GM12891 (cell line): ENCODE measurements around the gene SLC25A52.

ENCODE experiments used
- POLR2AphosphoS5 ChIP-seq: IDR thresholded peaks from 2 replicates; pipeline ENCODE4 v1.6.1; 2011; ENCODE audit warnings: low read depth, low read length, control low read depth
- TAF1 ChIP-seq: IDR thresholded peaks from 2 replicates; pipeline ENCODE4 v1.6.1; 2011; ENCODE audit warnings: low read depth, low read length, control low read depth

GRCh38 chr18:31722369-31722957 lies 38.2 kb downstream of the SLC25A52 start:
- TF ChIP-seq TAF1 (no peak), POLR2AphosphoS5 (no peak)
